HG03378 (cell line): ENCODE data around the gene SYMPK.
A peak's percentile ranks its signal among the peaks of the same experiment; 100 is the strongest.

Experiments used
- ATAC-seq: cut with Tn5 transposase; IDR thresholded peaks from one replicate; pipeline ENCODE4 v1.9.1; 2021; ENCODE audit warnings: mild to moderate bottlenecking, moderate library complexity; ENCODE audit not compliant: unreplicated experiment

SYMPK gene

GRCh38 chr19:45782820-45783785 is 79.8 kb downstream of the SYMPK start:
- no peak for ATAC-seq

DNA sequence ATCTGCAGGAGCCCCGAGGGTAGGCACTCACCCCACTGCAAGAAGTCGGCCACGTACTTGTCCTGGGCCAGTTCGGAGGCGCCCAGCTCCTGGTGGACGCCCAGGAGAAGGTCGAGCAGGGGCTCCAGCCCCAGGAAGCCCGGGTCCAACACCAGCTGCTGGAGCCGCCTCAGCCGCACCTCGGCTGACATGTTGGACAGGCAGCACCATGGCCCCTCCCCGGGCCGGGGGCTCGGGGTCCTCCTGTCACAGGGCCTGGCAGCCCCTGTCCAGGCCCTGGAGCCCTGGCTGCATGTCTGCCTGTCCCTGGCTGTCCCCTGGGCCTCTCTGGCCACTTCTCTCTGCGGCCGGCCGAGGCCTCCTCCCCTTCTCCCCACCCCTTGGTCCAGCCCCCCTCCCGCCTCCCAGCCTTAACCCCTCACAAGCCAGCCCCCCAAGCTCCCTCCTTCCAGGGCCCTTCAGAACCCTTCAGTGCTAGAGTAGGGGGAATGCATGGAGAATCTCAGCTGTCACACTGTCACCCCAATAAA is 80.7 kb downstream of the SYMPK start, which contains the start of gene DMPK:
Gene DMPK (minus strand): TSS at position 329 of the 530 bp plus-strand sequence. CDS start 138 bp downstream, at position 191.
- ATAC-seq = no peak

- no peak for ATAC-seq
Measured at GRCh38 chr19:45781214-45782161, 81.5 kb downstream of the SYMPK start.

GRCh38 chr19:45780448-45781213 is 82.3 kb downstream of the SYMPK start:
- ATAC-seq = no peak

GRCh38 chr19:45780146-45780447 is 82.8 kb downstream of the SYMPK start:
- ATAC-seq = no peak

GRCh38 chr19:45779231-45780145 is 83.5 kb downstream of the SYMPK start:
- no peak for ATAC-seq

DNA sequence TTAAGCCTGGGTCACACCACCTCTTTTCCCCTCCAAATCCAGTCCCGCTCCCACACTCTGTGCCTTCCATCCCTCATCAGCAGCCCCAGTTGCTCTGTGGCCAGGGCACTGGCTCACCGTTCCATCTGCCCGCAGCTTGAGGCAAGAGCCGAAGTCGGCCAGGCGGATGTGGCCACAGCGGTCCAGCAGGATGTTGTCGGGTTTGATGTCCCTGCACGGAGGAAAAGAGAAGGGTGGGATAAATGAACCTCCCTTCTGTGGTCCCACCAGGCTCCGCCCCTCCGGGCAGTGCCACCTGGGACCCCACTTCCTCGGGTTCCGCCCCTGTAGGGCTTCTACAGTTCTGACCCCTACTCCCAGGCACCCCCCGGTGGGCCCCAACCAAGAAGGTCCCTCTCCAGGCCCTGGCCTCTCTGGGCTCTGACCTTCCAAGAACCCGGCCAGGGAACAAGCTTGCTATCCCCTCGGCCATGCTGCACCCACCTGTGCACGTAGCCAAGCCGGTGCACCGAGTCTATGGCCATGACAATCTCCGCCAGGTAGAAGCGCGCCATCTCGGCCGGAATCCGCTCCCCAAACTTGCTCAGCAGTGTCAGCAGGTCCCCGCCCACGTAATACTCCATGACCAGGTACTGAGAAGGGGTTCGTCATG is 84.8 kb downstream of the SYMPK start:
- ATAC-seq = no peak

DNA sequence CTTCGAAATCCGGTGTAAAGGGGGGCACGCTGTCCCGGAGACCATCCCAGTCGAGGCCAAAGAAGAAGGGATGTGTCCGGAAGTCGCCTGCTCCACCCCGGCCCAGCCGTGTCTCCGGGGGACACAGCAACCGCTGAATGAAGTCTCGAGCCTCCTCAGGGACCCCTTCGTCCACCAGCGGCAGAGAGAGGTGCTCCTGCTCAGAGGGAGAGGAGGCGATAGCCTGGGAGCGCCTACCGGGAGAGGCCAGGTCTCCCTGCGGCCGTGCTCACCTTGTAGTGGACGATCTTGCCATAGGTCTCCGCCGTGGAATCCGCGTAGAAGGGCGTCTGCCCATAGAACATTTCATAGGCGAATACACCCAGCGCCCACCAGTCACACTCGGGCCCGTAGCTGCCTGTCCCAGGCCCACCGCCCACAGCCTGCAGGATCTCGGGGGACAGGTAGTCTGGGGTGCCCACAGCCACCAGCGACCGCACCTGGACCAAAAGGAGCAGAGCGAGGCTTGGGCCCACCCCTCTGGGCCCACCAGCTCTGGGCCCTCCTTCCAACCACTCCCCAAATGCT is 85.5 kb downstream of the SYMPK start:
- ATAC-seq = no peak

GRCh38 chr19:45774765-45775164 is 88.2 kb downstream of the SYMPK start:
- ATAC-seq = no peak

- ATAC-seq = no peak
Measured at GRCh38 chr19:45773384-45773783, 89.6 kb downstream of the SYMPK start.

GRCh38 chr19:45772912-45773311 is 90.0 kb downstream of the SYMPK start:
- ATAC-seq = no peak

GRCh38 chr19:45772130-45772840 is 90.7 kb downstream of the SYMPK start:
- ATAC-seq = no peak

- no peak for ATAC-seq
Measured at GRCh38 chr19:45771311-45771933, 91.5 kb downstream of the SYMPK start.

DNA sequence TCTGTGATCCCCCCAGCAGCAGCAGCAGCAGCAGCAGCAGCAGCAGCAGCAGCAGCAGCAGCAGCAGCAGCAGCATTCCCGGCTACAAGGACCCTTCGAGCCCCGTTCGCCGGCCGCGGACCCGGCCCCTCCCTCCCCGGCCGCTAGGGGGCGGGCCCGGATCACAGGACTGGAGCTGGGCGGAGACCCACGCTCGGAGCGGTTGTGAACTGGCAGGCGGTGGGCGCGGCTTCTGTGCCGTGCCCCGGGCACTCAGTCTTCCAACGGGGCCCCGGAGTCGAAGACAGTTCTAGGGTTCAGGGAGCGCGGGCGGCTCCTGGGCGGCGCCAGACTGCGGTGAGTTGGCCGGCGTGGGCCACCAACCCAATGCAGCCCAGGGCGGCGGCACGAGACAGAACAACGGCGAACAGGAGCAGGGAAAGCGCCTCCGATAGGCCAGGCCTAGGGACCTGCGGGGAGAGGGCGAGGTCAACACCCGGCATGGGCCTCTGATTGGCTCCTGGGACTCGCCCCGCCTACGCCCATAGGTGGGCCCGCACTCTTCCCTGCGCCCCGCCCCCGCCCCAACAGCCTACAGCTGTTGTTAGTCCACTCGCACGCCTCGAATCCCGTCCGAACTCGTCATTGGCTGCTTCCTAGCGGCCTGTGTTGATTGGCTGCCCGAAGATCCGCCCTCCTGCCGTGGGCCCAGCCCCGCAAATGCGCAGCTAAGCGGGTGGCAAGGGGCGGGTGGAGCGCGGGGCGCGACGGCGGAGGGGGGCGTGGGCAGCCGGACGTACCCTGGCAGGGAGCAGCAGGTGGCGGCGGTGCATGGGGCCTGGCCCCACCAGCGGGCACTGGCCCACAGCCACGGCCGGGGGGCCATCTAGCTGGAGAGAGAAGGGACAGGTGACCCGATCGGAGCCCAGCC is 92.5 kb downstream of the SYMPK start:
- ATAC-seq = peak; percentile 52

DNA sequence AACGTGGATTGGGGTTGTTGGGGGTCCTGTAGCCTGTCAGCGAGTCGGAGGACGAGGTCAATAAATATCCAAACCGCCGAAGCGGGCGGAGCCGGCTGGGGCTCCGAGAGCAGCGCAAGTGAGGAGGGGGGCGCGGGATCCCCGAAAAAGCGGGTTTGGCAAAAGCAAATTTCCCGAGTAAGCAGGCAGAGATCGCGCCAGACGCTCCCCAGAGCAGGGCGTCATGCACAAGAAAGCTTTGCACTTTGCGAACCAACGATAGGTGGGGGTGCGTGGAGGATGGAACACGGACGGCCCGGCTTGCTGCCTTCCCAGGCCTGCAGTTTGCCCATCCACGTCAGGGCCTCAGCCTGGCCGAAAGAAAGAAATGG is 93.1 kb downstream of the SYMPK start:
- ATAC-seq = peak; percentile 19

GRCh38 chr19:45768984-45769782 is 93.8 kb downstream of the SYMPK start, which contains the start of gene SIX5:
Gene SIX5, minus strand, starts transcription at chr19:45769252. Its CDS starts 408 bp downstream, at chr19:45768844.
- peak; percentile 44 for ATAC-seq
